Coronary artery (tissue), 2 donors: ENCODE results near the gene KDM3B.
"Not testable (repeated sequence)": the region's sequence is repeated elsewhere in the genome, so short reads cannot be mapped to it uniquely, and the experiment has no call there.

Experiments used
- DNase-seq: peaks from one replicate; pipeline ENCODE4 v3.0.0-alpha.2; 2017; ENCODE audit warnings: low spot score
- H3K27ac ChIP-seq, 2 donors: fragments of 200-600 bp; sonication (generic); one replicate each; pipeline ENCODE4 v1.5.1; 2016 to 2019
- H3K4me3 ChIP-seq: fragments of 200-600 bp; sonication (generic); 2 replicates; pipeline ENCODE4 v1.5.1; 2016; ENCODE audit warnings: mild to moderate bottlenecking, moderate library complexity
- CTCF ChIP-seq: fragments of 200-600 bp; sonication (generic); IDR thresholded peaks from one replicate; pipeline ENCODE4 v1.5.1; 2019; ENCODE audit warnings: antibody characterized with exemption

KDM3B gene

GRCh38 chr5:138352071-138352721 lies at the start of gene KDM3B:
KDM3B (plus strand) TSS chr5:138352685; CDS start chr5:138352796, 111 bp downstream.
- DNase-seq: peak; percentile 93
- H3K27ac ChIP-seq: peak within 1 kb of the TSS; percentile 94 to 99
- TF ChIP-seq CTCF: peak; percentile 97
- peak within 1 kb of the TSS; percentile 98 for H3K4me3 ChIP-seq

GRCh38 chr5:138303372-138303771 lies 49.1 kb upstream of the KDM3B start:
- TF ChIP-seq CTCF: no peak
- Histone ChIP-seq H3K27ac (no peak overlapping the region), H3K4me3 (no peak overlapping the region)
- no peak for DNase-seq

GRCh38 chr5:138305797-138306196 lies 46.7 kb upstream of the KDM3B start:
- TF ChIP-seq CTCF: no peak
- no peak for DNase-seq
- no peak overlapping the region for H3K27ac ChIP-seq
- no peak overlapping the region for H3K4me3 ChIP-seq

- Histone ChIP-seq H3K27ac (no peak overlapping the region), H3K4me3 (no peak overlapping the region)
- no peak for DNase-seq
- TF ChIP-seq CTCF: no peak
These were observed 36.7 kb upstream of the KDM3B start for GRCh38 chr5:138315751-138316278.

- no peak for DNase-seq
- TF ChIP-seq CTCF: no peak
- Histone ChIP-seq H3K27ac (no peak overlapping the region), H3K4me3 (no peak overlapping the region)
These were observed 36.1 kb upstream of the KDM3B start for GRCh38 chr5:138316355-138316754.

GRCh38 chr5:138318211-138318610 lies 34.3 kb upstream of the KDM3B start:
- not testable (repeated sequence) for H3K27ac ChIP-seq, DNase-seq, H3K4me3 ChIP-seq

GRCh38 chr5:138330813-138331448 lies 21.6 kb upstream of the KDM3B start:
- no peak overlapping the region for H3K27ac ChIP-seq
- no peak for TF ChIP-seq CTCF

More at GRCh38 chr5:138330813-138331448, 21.6 kb upstream of the KDM3B start:
- no peak for DNase-seq
- peak overlapping the region; percentile 68 for H3K4me3 ChIP-seq
